RWPE1 (cell line): ENCODE results near the gene ARHGEF28.

ENCODE experiments used
- CTCF ChIA-PET: fragments of 350-600 bp; sonication (Branson Sonifier 250); formaldehyde crosslinking; extraction: SDS; loops from one replicate; lab custom pipeline; 2021; lab: Yijun Ruan, JAX
- POLR2A ChIA-PET: fragments of 400-600 bp; formaldehyde crosslinking; extraction: SDS; loops from one replicate; lab custom pipeline; 2020; ENCODE audit warnings: antibody characterized with exemption; ENCODE audit not compliant: low non-redundant PET; lab: Yijun Ruan, JAX
- DNase-seq: peaks from one replicate; pipeline ENCODE4 v3.0.0; 2012; ENCODE audit warnings: low spot score
- H3K27ac ChIP-seq: fragments of 450-650 bp; 2 replicates; pipeline ENCODE4 v1.5.1; 2017
- TF ChIP-seq, protein P1 (sequence below): fragments of 450-650 bp; conservative IDR thresholded peaks from 2 replicates; pipeline ENCODE4 v1.5.1; 2017; ENCODE audit warnings: low read depth, mild to moderate bottlenecking

The ARHGEF28 gene

DNA sequence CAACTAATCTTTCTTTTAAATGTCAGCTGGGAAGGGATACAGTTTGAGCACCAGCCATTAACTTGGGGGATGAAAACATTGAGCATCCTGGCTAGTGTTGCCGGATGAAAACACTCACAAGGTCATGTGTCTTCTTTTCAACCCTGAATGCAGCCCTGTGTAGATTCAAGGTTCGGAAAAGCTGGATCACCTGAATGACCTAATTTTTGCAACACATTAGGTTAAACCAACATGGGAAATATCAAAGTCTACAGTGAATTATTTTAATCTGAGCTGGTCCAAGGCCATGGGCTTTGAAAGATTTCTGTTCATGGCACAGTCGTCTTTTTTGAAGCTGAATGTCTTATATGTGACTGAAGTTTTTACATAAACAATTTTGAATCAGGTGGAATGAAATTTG, 281.2 kb downstream of the ARHGEF28 start:
- TF ChIP-seq, protein P1, sequence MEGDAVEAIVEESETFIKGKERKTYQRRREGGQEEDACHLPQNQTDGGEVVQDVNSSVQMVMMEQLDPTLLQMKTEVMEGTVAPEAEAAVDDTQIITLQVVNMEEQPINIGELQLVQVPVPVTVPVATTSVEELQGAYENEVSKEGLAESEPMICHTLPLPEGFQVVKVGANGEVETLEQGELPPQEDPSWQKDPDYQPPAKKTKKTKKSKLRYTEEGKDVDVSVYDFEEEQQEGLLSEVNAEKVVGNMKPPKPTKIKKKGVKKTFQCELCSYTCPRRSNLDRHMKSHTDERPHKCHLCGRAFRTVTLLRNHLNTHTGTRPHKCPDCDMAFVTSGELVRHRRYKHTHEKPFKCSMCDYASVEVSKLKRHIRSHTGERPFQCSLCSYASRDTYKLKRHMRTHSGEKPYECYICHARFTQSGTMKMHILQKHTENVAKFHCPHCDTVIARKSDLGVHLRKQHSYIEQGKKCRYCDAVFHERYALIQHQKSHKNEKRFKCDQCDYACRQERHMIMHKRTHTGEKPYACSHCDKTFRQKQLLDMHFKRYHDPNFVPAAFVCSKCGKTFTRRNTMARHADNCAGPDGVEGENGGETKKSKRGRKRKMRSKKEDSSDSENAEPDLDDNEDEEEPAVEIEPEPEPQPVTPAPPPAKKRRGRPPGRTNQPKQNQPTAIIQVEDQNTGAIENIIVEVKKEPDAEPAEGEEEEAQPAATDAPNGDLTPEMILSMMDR = no peak
- CTCF ChIA-PET = interaction anchor here (0.8 to 1.9 kb wide), 2 partner anchors 31 to 736 kb away, joined by 3 to 5 read pairs; no protein-coding TSS in a partner anchor
- no peak for DNase-seq
- no peak overlapping the region for H3K27ac ChIP-seq
- POLR2A ChIA-PET = no interaction called here

DNA sequence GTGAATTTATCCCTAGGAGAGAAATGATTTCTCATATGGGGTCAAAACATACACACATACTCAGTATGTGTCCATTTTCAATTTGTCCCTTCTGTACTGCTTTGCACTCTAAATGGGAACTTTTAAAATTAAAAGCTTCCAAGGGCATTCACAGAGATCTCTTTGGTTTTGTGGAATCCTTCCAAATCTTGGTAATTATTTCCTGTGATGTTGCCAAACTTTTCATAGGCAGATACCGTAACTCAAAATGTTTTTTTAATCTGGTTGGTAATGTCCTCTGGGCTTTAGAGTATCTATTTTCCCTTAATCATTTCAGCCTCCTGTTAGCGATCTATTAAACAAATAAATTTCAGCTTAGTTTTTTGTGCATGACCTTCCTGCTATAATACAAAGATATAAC, 282.4 kb downstream of the ARHGEF28 start:
- no peak for DNase-seq
- TF ChIP-seq, protein P1 = no peak
- H3K27ac ChIP-seq = no peak overlapping the region
- CTCF ChIA-PET = interaction anchor here (0.8 kb wide), 1 partner anchor 24 kb away, joined by 3 read pairs; no protein-coding TSS in a partner anchor
- POLR2A ChIA-PET = no interaction called here

DNA sequence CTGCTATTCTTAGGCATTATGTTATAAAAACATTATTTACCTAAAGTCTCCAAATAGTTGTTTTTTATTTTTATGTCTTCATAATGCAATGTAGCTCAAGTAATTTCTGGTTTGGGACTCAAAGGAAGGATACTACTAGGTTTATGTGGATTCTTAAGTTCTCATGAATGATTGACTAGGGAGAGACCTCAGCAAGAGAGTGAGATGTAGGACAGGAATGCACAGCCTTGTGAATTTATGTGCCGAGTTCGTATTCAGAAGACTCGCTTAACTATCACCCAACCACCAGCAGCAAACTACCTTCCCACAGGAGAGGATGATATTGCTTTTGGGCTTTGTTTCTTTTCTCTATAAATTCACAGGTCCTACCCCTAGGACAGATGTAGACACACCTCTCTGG, 282.9 kb downstream of the ARHGEF28 start:
- no peak for DNase-seq
- ChIA-PET CTCF (interaction anchor here (0.8 kb wide), 1 partner anchor 25 kb away, joined by 3 read pairs; no protein-coding TSS in a partner anchor), POLR2A (no interaction called here)
- TF ChIP-seq, protein P1 = no peak
- H3K27ac ChIP-seq = no peak overlapping the region

DNA sequence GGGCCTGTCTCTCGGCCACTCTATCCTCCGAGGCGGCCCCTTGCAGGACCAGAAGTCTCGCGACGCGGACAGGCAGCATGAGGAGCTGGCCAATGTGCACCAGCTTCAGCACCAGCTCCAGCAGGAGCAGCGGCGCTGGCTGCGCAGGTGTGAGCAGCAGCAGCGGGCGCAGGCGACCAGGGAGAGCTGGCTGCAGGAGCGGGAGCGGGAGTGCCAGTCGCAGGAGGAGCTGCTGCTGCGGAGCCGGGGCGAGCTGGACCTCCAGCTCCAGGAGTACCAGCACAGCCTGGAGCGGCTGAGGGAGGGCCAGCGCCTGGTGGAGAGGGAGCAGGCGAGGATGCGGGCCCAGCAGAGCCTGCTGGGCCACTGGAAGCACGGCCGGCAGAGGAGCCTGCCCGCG, 283.5 kb downstream of the ARHGEF28 start:
- ChIA-PET CTCF (no interaction called here), POLR2A (no interaction called here)
- DNase-seq = no peak
- no peak overlapping the region for H3K27ac ChIP-seq
- TF ChIP-seq, protein P1 = no peak

DNA sequence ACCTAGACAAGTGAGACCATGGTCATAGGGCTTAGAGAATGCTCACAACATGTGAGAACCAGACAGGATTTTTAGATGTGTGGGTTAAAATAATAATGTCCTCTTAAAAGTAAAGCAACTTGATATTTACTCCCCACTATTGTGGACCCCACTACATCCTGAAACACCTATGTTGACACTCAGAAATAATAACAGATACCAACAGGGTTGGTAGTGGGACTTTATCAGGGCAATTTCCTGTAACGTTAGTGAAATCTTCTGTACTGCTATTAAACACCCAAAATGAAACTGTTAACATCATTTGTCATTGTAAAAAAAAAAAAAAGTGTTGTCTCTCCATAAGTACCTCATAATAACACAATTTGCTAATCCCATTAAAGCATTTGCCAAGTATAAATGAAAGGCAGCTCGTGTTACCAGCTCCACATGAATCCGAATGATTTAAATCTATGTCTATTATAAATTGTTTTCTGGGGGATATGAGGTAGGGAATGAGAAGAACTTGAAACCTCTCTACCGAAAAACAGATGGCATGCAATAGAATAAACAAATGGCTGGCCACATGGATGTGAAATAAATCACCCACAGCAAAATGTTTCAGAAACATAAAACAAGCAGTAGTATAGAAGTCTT, 285.9 kb downstream of the ARHGEF28 start:
- ChIA-PET POLR2A (no interaction called here), CTCF (interaction anchor here (2.3 kb wide), 1 partner anchor 10 kb away, joined by 12 read pairs; no protein-coding TSS in a partner anchor)
- no peak overlapping the region for H3K27ac ChIP-seq
- DNase-seq = no peak
- TF ChIP-seq, protein P1 = no peak

DNA sequence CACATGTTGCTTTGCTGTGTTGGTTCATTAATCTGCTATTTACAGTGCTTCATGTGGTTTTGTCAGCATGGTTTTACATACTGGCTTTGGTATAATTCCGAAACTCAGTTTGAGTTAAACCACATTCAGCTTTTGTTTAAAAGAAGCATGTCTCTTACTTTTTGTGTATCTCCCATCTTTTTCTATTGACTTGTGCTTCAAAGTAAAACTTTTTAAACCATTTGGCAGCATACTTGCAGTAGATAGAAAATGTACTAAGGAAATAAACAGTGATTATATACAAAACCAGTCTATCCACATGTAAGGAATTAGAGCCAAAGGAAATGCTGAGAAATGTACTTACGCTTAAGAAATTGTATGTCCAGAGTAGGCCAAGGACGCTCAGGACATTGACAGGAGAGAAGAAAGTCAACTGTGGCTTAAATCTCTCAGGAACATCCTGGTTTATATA, 286.9 kb downstream of the ARHGEF28 start:
- POLR2A ChIA-PET = no interaction called here
- H3K27ac ChIP-seq = no peak overlapping the region
- CTCF ChIA-PET = no interaction called here
- DNase-seq = no peak
- TF ChIP-seq, protein P1 = no peak
